GM18508 (cell line): ENCODE results near the gene ADD3.
"Not testable (repeated sequence)": the region's sequence is repeated elsewhere in the genome, so short reads cannot be mapped to it uniquely, and the experiment has no call there.

Experiments
- ATAC-seq: cut with Tn5 transposase; IDR thresholded peaks from one replicate; pipeline ENCODE4 v1.9.1; 2021; ENCODE audit warnings: moderate number of reproducible peaks; ENCODE audit not compliant: insufficient read depth, unreplicated experiment

ADD3 gene

DNA sequence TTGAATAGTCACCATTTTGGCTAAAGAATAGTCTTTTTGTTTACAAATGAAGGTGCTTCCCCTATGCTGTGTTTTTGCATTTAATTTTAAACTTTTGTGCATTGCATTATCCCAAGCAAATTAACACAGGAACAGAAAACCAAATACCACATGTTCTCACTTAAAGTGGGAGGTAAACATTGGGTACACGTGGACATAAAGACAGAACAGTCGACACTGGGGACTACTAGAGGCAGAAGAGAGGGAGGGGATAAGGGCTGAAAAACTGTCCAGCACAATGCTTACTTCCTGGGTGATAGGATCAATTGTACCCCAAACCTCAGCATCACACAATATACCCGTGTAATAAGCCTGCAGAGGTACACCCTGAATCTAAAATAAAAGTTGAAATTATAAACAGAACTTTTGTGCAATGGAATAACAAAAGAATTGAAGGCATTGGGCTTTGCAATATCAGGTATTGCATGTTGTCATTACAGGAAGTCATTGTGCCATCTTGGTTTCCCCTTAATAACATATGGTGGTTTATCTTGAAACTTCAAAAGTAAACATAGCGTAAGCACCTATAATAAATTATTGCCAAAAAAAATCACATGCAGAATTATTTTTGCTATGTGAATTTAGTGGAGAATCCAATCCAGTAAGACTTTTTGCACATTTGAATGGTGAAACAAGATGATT is 16.1 kb downstream of the ADD3 start:
- ATAC-seq, result no peak

DNA sequence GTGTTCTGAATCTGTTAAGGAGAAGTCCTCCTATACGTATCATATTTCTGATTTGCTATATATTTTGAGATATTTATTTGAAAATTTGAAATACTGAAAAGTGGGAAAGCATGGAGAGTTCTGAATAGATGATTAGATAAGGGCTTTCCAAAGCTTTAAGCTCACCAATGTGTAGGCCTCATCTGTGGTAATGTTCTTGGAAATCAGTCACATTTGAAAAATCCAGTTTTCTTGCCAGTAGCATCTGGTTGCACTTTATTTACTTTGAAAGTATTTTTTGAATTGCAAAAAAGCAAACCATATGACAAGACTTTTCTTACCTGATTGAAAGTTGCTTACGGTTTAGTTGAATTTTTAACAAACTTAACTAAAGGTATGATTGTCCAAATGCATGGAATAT is 21.7 kb downstream of the ADD3 start:
- no peak for ATAC-seq

DNA sequence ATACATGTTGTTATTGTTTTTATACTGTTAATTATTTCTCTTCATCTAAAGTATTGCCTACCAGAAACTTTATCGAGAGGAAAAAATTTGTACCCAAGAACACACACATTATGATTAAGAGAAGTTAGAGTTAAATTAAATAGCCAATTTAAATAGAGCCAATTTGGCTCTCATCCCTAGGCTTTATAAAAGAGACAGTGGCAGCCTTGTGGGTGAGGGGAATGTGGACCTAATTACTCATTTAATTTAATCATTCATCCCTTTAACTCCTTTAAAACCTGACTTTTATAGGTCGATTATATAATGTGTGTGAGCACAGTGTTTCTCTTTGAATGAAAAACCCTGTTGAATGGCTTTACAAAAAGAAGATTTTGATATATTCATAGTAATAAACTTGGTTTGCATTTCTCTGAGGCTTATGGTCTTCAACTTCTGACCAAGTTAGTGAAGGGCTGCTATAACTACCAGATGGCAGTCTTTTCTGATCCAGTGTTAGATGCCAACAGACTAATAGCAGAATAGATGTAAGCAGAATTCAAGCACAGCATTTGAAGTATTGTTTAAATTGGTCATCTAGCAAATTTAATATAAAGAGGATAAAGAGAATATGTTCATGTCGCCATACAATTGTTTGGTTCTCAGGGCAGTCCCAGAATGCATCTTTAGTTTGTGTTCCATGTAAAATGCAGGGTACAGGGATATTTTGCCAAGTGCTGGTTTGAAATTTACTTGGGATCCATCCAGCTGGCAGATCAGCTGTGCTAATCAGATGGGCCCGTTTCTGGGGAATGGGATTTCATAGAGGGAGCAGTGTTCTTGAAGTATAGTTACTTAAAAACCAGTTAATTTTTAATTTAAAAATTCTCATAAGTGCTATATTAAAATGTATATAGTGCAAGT is 25.3 kb downstream of the ADD3 start:
- ATAC-seq, result no peak

DNA sequence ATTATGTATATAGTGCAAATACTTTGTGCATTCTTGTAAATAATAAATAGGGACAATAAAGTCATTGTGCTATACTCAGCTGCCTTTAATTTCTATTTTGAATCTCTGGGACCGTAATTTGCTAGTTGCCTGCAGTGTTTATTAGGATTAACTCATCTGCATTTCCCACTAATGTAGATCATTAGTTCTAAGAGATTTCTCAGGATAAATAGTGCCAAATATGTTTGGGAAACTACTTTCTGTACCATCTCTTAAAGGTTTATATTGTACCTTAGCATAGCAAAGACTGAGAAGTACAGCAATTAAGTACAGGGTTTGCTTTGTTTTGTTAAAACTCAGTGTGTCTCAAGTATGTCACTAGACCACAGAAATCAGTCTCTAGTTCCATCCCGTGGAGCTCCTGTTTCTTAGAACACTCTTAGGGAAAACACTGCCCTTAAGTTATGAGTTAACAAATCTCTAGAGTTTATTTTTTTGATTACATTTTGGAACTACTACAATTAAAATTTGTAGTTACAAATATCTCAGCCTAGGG is 26.0 kb downstream of the ADD3 start:
- no peak for ATAC-seq

DNA sequence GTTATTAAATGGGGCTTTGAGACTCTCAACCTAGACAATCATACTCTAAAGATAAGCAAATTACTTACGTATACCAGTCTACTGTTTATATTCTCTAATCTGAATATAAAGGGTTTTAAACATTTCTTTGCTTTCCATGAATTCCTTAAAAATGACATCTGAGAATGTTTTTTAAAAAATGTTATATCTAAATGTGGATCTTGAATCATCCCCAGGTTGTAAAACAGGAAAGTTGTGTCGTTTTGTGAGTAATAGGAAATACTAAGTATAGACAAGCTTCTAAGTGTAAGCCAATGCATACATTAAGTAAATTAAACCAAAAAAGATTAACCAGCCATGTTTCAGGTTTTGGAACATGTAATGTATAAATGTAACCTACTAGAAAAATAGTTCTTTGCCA is 26.8 kb downstream of the ADD3 start:
- no peak for ATAC-seq

DNA sequence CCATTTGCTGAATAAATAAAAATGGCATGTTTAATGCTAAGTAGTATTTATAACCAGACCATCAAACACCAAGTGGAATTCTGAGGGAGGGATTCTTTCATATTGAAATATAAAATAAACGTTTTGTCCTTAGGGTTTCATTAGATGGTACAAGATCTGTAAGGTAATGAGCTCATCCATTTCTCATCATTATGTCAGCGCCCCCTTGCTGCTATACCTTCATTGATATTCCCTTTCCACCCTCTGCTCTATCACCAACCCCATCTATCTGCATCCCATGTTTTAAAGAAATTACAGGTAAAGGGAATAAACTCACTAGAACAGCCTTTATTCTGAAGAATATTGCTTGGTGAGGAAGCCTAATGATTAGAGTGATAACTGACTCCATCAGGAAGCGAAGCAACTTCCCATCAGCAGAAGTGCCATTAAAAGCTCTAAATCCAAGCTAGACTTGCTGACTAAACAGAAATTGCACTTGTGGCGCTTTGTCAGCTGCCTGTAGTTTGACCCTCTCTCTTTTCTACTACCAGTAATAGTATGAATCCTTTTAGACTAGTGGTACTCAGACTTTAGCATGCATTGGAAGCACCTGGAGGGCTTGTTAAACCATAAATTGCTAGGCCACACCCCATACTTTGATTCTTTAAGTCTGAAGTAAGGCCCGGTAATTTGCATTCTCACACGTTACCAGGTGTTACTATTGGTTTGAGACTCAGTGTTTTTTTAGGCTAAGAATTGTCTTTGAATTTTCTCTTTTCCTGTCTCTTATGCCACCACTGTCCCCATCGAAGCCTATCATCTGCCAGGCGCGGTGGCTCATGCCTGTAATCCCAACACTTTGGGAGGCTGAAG is 27.5 kb downstream of the ADD3 start:
- no peak for ATAC-seq

DNA sequence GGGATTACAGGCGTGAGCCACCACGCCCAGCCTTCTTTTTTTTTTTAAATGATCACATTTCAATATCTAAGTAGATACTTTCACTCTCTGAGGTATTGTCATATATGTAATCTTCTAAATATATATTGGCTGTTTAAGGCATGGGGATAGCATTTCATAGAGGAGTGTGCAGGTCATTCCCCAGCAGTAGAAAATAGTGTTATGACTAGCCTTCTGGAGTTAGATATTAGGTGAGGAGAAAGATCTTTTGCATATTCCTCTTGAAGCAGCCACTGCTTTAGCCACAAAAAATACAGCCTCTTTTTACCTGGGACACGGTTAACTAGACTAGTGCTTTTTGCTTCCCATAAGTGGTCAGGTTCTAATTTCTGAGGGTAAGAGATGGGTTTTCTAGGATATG is 28.9 kb downstream of the ADD3 start:
- ATAC-seq, result peak; percentile 87

DNA sequence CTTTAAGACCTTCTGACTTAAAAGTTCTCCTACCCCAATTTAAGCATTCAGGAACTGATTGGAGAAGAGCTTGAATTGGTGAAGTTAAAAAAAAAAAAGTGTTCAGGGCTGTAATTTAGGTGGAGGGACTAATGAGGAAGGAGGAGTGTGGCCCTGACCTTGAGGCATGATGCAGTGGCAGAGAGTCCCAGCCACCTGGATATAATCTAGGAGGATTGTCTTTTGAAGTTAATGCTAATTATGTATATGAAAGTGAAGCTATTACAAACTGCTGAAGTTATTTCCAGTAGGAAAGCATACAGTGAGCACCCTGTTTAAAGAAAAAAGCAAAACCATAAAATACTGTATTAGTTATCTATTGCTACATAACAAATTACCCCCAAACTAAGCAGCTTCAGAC is 31.5 kb downstream of the ADD3 start:
- ATAC-seq, result no peak

DNA sequence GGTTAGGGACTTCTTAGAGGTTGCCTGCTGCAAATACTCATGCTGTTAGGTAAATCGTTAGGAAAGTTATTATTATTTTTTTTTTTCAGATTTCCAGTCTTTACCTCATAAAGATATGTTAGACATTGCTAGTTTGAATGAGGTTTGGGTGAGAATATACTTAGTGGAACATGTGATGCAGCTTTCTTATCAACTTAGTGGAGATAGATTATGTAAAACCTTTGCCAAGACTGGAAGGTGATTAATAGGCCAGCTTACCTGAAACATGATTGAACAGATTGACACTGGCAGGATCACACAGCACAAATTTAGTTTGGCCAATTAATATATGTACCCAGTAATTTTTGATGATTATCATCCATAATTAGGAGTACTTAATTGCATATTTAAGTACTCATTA is 32.3 kb downstream of the ADD3 start:
- no peak for ATAC-seq

DNA sequence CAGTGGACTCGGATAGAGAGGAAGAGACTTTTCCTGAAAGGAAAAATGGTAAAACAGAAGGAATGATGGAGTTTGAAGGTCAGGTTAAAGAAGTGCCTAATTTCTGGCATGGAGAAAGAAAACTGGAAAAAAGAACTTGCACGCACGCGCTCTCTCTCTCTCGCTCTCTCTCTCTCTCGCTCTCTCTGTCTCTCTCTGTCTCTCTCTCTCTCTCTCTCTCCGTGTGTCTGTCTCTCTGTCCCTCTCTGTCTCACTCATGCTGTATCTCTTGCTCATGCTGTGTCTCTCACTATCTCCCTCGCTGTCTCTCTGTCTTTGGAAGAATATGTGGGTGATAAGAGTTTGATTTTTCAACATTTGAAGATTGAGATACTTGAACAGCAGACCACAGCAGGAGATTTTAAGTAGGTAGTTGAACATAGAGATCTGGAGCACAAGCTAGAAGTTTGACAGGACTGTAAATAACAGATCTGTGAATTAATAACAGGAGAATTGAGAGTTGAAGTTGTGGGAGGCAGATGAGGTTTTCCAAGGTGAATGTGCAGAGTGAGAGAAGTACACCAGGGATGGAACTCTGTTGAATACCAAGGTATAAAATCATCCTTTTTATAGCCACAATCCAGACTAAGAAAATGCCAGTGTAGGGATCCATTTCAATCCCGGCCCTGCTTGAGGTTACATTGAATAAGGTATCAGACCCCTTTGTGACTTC is 33.1 kb downstream of the ADD3 start:
- no peak for ATAC-seq

DNA sequence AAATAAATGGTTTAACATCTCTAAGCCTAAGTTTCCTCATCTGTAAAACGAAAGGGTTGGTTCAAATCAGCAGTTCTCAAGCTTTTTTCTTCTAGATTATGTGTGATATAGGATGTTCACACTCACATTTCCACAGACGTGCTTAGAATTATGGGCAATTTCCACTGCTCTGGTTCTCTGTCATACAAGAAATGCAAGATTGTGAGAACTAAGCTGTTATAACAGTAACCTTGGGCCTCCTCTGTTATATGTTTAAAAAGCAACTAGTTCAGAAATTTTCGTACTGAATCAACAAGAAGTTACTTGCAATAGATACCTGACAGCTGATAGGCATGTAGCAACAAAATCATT is 33.7 kb downstream of the ADD3 start:
- ATAC-seq, result no peak

DNA sequence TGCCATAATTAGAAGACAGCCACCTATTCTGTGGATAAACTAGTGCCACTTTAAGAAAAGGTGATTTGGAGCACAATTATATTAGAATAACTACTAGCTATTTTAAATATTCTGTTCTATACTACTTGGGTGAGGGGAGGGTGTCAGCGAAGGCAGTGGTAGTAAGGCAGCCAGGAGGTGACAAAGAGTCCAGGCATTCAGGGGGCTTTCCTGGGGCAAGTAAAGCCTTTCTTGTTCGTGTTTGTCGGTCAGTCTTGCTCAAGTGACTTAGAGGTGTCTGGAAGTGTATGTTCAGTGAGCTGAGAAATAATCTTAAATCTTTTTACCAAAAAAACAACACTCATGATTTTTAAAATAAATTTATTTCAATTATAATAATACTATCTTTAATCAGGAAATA is 34.4 kb downstream of the ADD3 start:
- ATAC-seq, result no peak

DNA sequence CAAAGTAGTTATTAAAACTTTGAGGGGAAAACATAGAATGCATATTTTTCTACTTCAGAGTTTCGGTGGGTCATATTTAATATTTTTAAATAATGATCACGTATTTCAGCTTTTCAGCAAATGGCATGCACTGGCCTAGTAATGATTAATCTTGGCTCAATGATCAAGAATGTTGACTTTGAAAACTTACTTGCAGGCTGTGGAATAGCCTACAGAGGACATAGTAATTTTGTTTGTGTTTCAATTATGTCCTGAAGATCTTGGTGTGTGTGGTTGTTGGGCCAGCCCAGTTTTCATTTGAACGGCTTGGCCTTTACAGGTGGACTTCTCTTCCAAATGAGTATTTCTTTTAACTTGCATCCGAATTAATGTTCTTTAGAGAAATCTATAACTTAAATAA is 35.1 kb downstream of the ADD3 start:
- ATAC-seq, result no peak

DNA sequence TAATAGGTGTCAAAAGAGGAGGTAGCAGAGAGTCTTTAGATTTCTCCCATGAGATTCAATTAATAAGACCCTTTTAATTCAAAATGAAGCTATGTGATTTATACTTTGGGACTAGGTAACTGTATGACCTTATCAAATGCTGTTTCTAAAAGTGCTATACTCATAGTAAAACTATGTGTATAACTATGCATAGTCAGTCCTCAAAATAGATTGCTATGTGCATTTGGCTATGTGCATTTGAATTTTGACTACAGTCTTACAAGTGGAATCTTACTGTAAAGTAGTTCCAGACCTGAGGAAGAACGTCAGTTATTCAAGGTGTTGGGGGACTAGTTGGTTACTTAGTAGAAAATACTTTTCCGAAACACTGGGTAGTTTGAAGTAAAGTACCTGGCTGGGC is 36.9 kb downstream of the ADD3 start:
- no peak for ATAC-seq

DNA sequence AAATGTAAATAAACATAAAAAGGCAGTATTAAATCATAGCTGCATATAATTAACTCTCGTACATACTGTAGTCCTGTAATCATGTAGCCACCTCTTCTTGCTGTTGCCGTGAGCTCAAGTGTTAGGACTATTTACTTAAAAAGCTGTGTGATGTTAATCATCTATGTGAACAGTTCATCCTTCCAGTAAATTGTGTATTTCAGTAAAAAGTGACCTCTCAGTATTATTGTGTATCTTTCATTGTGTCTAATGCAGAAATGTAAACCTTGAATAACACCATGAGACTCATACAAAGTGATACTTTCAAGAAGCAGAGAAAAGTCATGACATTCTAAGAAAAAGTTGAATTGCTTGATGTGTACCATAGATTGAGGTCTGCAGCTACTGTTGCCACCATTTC is 38.0 kb downstream of the ADD3 start:
- no peak for ATAC-seq

DNA sequence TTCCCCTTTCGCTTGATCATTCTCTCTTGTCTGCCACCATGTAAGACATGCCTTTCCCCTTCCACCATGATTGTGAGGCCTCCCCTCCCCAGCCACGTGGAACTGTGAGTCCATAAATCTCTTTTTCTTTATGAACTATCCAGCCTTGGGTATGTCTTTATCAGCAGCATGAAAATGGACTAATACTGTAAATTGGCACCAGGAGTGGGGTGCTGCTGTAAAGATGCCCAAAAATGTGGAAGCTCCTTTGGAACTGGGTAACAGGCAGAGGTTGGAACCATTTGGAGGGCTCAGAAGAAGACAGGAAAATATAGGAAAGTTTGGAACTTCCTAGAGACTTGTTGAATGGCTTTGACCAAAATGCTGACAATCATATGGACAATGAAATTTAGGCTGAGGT is 40.4 kb downstream of the ADD3 start:
- ATAC-seq, result not testable (repeated sequence)

DNA sequence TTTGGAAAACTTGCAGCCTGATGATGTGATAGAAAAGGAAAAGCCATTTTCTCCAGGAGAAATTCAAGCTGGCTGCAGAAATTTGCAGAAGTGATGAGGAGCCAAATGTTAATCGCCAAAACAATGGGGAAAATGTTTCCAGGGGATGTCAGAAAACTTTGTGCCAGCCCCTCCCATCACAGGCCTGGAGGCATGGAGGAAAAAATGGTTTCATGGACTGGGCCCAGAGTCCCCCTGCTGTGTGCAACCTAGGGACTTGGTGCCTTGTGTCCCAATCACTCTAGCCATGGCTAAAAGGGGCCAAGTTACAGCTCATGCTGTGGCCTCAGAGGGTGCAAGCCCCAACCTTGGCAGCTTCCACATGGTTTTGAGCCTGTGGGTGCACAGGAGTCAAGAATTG is 41.0 kb downstream of the ADD3 start:
- ATAC-seq, result no peak

DNA sequence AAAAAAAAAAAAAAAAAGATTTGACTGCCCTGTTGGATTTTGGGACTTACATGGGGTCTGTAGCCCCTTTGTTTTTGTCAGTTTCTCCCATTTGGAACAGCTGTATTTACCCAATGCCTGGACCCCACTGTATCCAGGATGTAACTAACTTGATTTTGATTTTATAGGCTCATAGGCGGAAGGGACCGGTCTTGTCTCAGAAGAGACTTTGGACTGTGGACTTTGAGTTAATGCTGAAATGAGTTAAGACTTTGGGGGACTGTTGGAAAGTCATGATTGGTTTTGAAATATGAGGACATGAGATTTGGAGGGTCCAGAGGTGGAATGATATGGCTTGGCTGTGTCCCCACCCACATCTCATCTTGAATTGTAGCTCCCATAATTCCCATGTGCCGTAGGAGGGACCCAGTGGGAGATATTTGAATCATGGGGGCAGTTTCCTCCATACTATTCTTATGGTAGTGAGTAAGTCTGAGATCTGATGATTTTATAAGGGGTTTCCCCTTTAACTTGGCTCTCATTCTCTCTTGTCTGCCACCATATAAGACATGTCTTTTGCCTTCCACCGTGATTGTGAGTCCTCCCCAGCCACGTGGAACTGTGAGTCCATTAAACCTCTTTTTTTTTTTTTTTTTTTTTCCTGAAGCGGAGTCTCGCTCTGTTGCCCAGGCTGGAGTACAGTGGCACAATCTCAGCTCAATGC is 42.3 kb downstream of the ADD3 start:
- ATAC-seq, result not testable (repeated sequence)

DNA sequence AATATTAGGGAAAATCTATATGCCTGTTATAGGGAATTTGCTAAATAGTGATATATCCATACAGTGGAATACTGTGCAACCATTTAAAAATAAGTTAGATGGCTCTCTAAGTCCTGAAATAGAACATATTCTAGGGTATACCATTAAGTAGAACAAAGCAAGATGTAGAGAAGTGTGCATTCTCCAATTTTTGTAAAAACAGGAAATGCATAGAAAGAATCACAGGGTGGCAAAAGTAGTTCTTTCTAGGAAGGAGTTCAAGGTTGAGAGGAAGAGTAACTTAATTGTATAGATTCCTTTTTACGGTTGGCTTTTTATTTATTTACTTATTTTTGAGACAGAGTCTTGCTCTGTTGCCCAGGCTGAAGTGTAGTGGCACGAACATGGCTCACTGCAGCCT is 43.7 kb downstream of the ADD3 start:
- ATAC-seq, result no peak

DNA sequence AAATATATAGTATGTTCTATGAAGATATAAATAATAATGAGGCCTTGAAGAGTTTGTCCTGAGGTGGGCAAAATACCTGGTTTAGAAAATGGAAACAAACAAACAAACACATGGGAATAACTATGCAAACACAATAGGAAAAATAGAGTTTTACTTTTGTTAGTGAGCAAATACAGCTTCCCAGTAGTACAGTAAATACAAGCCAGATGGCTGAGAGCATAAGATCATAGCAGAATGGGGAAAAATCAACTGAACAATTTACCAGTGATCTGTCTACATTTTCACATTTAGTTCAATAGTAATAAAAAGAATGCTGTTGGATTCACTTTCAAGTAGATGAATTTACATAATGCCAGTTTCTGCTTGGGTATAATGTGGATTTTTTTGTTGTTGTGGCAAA is 45.1 kb downstream of the ADD3 start:
- ATAC-seq, result no peak
